SIG-M5 treated with dmso at 0.1 percent for 504 hours (cell line): Measurements from ENCODE around the gene LRRIQ1.

Experiments
- DNase-seq: peaks from one replicate; lab custom pipeline; 2025; ENCODE audit not compliant: unreplicated experiment; lab: John Stamatoyannopoulos, UW

LRRIQ1 gene

DNA sequence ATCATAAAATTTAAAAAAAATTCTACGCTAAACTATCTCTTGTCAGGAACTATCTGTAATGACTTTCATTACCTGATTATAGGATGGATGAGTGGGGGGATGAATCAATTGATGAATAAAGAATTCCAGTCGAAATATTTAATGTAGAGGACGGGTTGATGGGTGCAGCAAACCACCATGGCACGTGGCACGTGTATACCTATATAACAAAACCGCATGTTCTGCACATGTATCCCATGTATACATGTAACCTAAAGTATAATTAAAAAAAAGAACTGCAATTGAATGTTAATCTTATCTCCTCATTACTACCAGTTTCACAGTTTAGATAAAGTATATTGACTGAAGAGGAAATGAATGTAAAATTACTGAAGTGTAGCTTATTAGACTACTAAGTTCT lies 23.4 kb downstream of the LRRIQ1 start:
- no peak for DNase-seq

DNA sequence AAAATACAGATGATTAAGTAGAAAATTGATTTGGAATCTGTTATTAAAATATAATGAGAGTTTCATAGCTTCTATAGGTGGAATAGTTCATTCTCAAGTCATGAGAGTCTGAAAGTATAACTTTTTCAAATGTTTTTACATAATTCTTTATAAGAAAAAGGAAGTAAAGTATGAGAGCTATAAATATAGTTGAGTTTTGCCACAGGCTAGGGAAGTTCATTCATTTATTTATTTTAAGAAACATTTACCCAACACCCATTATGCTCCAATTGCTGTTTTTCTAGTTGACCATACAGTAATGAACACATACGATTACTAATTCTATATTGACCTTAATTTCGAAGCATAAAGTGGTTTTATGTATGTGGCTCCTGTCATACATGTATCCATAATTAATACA lies 24.8 kb downstream of the LRRIQ1 start:
- DNase-seq: no peak

GRCh38 chr12:85065837-85066482 lies 29.8 kb downstream of the LRRIQ1 start:
- no peak for DNase-seq

DNA sequence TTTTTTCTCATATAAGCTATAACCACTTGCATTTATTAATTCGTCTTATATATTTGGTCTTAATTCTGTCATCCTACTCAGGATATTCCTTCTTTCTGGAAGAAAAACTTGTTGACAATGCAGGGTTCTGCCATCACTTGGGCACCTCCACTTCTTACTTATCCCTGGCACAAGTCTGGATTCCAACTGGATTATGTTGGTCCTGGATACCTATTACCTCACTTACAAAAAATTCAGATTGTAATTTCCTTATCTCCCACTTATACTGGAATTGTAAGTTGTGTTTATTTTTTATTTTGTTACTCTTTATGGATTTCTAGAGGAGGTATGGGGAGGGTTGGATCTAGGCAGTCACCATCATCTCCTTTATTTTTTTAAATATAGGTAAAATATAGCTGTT lies 36.7 kb downstream of the LRRIQ1 start:
- DNase-seq: no peak

- peak; percentile 67 for DNase-seq
Observed at GRCh38 chr12:85076688-85077430, 40.7 kb downstream of the LRRIQ1 start.

GRCh38 chr12:85085066-85085465 lies 48.9 kb downstream of the LRRIQ1 start:
- DNase-seq: no peak

GRCh38 chr12:85089792-85090191 lies 53.6 kb downstream of the LRRIQ1 start:
- no peak for DNase-seq

- DNase-seq: no peak
Observed at GRCh38 chr12:85092814-85093370, 56.7 kb downstream of the LRRIQ1 start.

- DNase-seq: no peak
Observed at GRCh38 chr12:85095501-85095900, 59.4 kb downstream of the LRRIQ1 start.

GRCh38 chr12:85130646-85131045 lies 94.5 kb downstream of the LRRIQ1 start:
- DNase-seq: no peak

- DNase-seq: no peak
Observed at GRCh38 chr12:85138833-85139232, 102.7 kb downstream of the LRRIQ1 start.

DNA sequence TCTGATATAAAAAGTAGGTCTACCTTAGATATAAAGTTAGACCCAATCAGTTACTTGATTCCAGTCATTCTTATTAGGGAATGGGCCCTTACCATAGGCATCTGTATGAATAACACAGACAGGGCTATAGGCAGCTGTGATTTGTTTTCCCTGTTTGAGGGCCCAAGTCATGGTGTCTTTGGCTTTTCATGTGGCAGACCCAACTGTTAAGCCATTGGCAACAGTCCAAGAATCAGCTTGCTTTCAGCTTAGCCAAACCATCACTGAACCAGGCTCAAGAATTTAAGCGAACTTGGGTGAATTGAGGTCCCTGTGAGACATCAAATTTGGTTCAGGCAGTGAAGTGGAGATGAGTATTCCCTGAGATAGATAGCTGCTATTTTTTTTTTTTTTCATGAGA lies 111.2 kb downstream of the LRRIQ1 start:
- DNase-seq: no peak

GRCh38 chr12:85152311-85152729 lies 116.2 kb downstream of the LRRIQ1 start:
- no peak for DNase-seq

DNA sequence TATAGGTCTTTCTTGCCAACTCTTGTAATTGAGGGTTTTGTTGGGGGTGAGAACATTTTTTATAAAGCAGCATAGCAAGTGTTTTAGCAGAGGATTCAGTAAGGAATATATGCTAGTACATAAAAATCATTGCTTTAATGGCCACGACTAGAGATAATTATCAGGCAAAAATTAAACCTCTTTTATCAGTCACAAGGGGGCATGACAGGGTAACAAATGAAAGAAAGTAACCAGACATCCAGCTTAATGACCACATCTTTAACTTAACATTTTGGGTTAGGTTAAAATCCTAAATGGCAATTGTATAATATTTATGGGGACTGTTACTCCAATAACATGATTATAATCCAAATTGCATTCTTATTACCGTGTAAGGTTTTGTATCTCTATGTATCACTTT lies 119.6 kb downstream of the LRRIQ1 start:
- no peak for DNase-seq

DNA sequence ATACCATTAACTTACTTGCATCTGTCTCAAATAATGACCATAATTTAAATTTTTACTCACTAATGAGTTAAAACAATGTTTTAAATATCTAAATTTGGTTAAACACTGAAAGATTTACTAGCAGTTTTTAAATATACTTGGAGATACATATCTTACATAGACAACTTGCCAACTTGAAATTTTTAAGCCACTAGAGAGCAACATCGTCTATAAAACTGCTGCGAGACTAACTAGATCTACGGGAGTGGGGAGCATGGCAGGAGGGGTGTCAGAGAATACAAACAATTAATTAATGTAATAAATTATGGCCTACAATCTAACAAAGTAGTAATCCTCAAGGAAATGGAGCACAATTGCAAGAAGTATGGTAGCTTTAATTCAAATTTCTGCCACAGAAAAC lies 120.4 kb downstream of the LRRIQ1 start:
- no peak for DNase-seq

DNA sequence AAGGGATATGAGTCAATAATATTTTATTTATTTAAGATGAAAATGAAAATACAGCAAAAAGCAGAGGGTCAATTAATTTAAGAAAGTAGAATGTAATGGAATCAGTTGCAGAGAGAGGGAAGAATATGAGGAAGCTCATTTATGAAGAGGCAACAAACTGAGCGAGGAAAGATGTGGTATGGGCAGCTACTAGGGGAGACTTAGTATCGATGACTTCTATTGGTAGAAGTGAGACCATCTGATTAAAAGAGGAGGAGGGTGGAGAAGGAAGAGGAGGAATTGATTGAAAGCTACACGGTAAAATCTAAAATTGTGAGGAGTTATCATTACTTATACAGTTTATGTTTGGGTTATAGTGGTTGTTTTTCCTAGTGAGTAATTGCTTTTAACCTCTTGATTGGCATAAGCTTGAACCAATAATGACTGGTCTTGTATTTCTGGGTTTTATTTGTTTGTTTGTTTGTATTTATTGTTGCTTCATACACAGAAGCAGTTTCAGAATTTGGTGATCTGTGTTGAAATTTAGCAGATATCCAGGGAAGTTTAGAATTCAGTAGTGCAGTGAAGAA lies 121.0 kb downstream of the LRRIQ1 start:
- no peak for DNase-seq

DNA sequence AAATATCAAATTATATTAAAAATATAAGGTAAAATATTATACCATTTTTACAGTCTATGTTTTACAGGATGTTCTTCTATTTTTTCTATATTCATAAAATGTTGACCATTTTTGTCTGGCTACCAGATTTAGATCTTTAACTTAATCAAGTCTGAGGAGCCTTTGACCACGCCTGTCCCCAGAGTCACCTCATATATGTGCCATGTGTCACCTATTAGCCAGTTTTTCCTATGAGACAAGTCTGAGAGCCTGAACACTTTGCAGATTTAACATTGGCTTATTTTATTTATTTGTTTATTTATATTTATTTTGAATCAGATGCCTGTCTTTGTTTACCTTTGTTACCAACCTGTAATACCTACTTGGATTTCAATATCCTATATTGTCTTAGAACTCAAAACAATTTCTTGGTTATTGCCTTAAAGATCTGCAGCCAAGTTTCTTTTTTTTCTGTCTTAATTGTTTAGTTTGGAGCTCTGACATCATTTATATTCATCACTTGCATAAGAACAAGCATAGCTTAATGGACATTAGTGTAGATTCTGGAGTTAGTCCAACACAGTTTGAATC lies 127.7 kb downstream of the LRRIQ1 start:
- DNase-seq: no peak

GRCh38 chr12:85179680-85180270 lies 143.6 kb downstream of the LRRIQ1 start:
- DNase-seq: no peak

GRCh38 chr12:85182699-85183098 lies 146.5 kb downstream of the LRRIQ1 start:
- no peak for DNase-seq

DNA sequence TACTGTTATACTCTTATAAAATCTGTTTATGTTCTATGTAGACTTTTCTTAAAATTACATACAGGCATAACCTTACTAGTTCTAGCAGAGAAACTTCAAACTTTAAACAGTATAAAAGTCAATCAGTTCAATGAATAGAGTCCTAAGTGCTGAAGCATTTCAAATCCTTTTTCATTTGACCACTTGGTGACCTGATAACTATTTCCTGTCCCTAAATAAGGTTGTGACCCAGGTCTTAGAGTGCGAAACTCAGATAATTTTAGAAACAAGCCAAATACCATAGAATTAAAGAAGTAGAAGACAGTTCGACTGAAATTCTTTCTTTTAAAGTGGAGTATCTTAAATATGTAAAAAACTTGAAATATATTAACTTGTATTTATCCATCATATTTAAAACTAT lies 147.7 kb downstream of the LRRIQ1 start:
- no peak for DNase-seq

DNA sequence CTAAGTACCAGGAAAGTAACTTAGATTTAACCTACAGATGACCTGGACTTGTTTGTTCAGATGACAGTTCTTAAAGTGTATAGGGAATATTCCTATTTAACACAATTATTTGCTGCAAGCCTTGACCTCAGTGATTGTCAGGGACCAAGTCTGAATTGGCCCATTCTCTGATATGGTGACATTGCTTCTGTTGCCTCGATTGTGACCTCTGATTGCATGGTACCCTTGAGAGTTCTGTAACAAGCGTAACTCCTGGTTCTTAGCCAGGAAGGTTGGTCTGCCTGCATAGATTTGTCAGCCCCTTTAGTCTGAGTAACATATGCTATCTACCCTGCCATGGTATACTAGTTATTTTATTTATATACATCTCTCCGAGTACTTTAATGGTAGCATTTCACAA lies 150.1 kb downstream of the LRRIQ1 start:
- DNase-seq: no peak
